BE2C (cell line): ENCODE measurements around the gene TMEM170A.

Experiments used
- DNase-seq: peaks from one replicate; pipeline ENCODE4 v3.0.0-alpha.2; 2020
- H3K27me3 ChIP-seq: fragments of 250-450 bp; sonication (Bioruptor Pico); 2 replicates; pipeline ENCODE4 v1.5.1; 2020; ENCODE audit warnings: mild to moderate bottlenecking
- H3K36me3 ChIP-seq: fragments of 250-450 bp; sonication (Bioruptor Pico); 2 replicates; pipeline ENCODE4 v1.5.1; 2020; ENCODE audit warnings: mild to moderate bottlenecking
- H3K4me1 ChIP-seq: fragments of 250-450 bp; sonication (Bioruptor Pico); 2 replicates; pipeline ENCODE4 v1.5.1; 2020
- H3K4me3 ChIP-seq: 2 replicates; pipeline ENCODE4 v1.5.1; 2011; ENCODE audit warnings: low read depth, low read length
- H3K9me3 ChIP-seq: fragments of 250-450 bp; sonication (Bioruptor Pico); 2 replicates; pipeline ENCODE4 v1.5.1; 2020
- TF ChIP-seq, protein P1 (sequence below): IDR thresholded peaks from 2 replicates; pipeline ENCODE4 v1.5.1; 2012; ENCODE audit warnings: mild to moderate bottlenecking, low read depth, low read length

Gene TMEM170A

DNA sequence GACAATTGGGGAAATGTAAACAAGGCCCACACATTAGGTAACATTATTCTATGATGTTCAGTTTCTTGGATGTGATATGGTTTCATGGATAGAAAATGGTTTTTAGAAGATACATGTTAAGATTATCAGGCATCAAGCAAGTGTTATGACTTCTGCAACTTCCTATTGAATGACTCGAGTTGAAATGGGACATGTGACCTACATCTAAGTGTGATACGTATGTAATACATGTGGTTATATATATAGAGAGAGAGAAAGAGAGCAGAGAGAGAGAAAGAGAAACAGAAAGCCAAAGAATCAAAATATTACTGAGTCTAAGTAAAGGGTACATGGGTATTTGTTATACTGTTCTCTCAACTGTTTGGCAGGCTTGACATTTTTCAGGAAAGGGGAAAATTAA is 1.7 kb downstream of the TMEM170A start:
- no peak for DNase-seq
- Histone ChIP-seq H3K4me1 (no peaks in the 10 kb centered on the region; the same call in 1 of the 2 replicates), H3K4me3 (peak overlapping the region; percentile 62), H3K9me3 (no peaks in the 10 kb centered on the region), H3K36me3 (no peaks in the 10 kb centered on the region; the same call in 1 of the 2 replicates), H3K27me3 (no peaks in the 10 kb centered on the region)
- TF ChIP-seq, protein P1, sequence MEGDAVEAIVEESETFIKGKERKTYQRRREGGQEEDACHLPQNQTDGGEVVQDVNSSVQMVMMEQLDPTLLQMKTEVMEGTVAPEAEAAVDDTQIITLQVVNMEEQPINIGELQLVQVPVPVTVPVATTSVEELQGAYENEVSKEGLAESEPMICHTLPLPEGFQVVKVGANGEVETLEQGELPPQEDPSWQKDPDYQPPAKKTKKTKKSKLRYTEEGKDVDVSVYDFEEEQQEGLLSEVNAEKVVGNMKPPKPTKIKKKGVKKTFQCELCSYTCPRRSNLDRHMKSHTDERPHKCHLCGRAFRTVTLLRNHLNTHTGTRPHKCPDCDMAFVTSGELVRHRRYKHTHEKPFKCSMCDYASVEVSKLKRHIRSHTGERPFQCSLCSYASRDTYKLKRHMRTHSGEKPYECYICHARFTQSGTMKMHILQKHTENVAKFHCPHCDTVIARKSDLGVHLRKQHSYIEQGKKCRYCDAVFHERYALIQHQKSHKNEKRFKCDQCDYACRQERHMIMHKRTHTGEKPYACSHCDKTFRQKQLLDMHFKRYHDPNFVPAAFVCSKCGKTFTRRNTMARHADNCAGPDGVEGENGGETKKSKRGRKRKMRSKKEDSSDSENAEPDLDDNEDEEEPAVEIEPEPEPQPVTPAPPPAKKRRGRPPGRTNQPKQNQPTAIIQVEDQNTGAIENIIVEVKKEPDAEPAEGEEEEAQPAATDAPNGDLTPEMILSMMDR = no peak

DNA sequence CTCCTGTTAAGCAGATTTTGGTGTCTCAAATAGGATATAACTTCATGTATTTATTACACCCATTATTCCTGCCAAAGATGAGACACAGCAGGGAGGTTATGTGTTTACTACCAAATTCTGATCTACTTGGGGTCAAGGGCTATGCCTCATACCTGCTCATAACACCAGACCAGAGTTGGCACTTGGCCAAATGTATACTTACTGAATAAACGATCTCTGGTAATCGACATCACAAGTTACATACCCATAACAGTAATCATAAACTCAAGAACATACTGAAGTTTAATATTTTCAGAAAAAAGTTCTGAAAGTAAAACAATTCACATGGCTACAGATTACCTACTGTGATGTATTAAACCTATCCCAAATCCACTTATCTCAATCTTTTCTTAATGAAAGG is 2.9 kb downstream of the TMEM170A start:
- no peak for DNase-seq
- TF ChIP-seq, protein P1 = no peak
- H3K9me3 ChIP-seq = no peaks in the 10 kb centered on the region
- peaks cover 9% of the 10 kb centered on the region for H3K4me1 ChIP-seq
- H3K27me3 ChIP-seq = no peaks in the 10 kb centered on the region
- H3K36me3 ChIP-seq = no peaks in the 10 kb centered on the region; the same call in 1 of the 2 replicates
- no peak overlapping the region for H3K4me3 ChIP-seq

DNA sequence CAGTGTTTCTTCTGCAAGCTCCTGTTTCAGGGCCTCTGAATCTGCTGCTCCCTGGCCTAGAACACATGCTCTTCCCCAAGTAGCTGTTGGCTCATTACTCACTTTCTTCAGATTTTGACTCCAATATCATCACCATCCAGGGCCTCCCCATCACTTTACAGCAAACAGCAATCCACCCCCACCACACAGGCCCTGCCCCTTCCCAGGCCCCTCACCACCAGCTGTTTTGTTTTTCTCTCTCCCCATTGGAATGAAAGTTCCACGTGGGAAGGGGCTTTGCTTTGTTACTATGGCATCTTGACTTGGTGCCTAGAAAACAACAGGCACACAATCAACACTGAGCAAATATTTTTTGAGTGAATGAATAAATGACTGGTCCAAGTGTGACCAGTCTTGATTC is 4.0 kb downstream of the TMEM170A start:
- no peaks in the 10 kb centered on the region for H3K27me3 ChIP-seq
- H3K4me1 ChIP-seq = peaks cover 9% of the 10 kb centered on the region
- DNase-seq = no peak
- H3K36me3 ChIP-seq = no peaks in the 10 kb centered on the region; the same call in 1 of the 2 replicates
- no peak overlapping the region for H3K4me3 ChIP-seq
- no peaks in the 10 kb centered on the region for H3K9me3 ChIP-seq
- TF ChIP-seq, protein P1 = no peak

GRCh38 chr16:75459691-75460090 is 4.8 kb downstream of the TMEM170A start:
- no peaks in the 10 kb centered on the region; the same call in 1 of the 2 replicates for H3K36me3 ChIP-seq
- no peaks in the 10 kb centered on the region for H3K27me3 ChIP-seq
- H3K4me3 ChIP-seq = no peak overlapping the region
- H3K4me1 ChIP-seq = peaks cover 9% of the 10 kb centered on the region
- DNase-seq = no peak
- no peaks in the 10 kb centered on the region for H3K9me3 ChIP-seq
- TF ChIP-seq, protein P1 = no peak

GRCh38 chr16:75458439-75458838 is 6.0 kb downstream of the TMEM170A start:
- H3K27me3 ChIP-seq = no peaks in the 10 kb centered on the region
- no peak for DNase-seq
- no peaks in the 10 kb centered on the region; the same call in 1 of the 2 replicates for H3K36me3 ChIP-seq
- no peaks in the 10 kb centered on the region for H3K9me3 ChIP-seq
- H3K4me3 ChIP-seq = no peak overlapping the region
- H3K4me1 ChIP-seq = peaks cover 9% of the 10 kb centered on the region
- TF ChIP-seq, protein P1 = no peak

DNA sequence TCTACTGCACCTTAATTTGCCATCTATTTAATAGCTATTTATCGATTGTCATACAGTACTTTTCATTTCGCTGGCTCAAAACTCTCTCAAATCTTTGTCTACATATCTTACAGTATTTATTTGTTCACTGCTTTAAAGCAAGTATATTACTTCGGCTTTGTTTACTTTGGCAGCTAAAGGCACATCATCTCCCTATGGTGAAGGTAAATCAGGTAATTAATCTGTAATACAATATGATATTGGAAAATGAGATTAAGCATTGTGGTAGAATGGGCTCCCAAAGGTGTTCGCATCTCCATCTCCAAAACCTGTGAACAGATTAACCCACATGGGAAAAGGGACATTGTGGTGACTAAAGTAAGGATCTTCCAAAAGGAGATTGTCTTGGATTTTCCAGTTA is 6.5 kb downstream of the TMEM170A start:
- no peak for DNase-seq
- Histone ChIP-seq H3K4me3 (no peak overlapping the region), H3K27me3 (no peaks in the 10 kb centered on the region), H3K4me1 (peaks cover 10% of the 10 kb centered on the region), H3K36me3 (no peaks in the 10 kb centered on the region; the same call in 1 of the 2 replicates), H3K9me3 (no peaks in the 10 kb centered on the region)
- TF ChIP-seq, protein P1 = no peak
